Gastroesophageal sphincter (tissue), 3 donors: Measurements from ENCODE around the gene SH3GL3.

Source experiments
- EP300 ChIP-seq: sonication (generic); formaldehyde crosslinking; IDR thresholded peaks from one replicate; pipeline ENCODE4 v1.6.1; 2017; ENCODE audit warnings: antibody characterized with exemption, mild to moderate bottlenecking
- POLR2A ChIP-seq, 2 donors: fragments of 450-650 bp; IDR thresholded peaks; one replicate each; pipeline ENCODE4 v1.6.1; 2017; ENCODE audit warnings: antibody characterized with exemption in 2 of 2, mild to moderate bottlenecking in 2 of 2, moderate library complexity in 1 of 2
- POLR2AphosphoS5 ChIP-seq: sonication (generic); formaldehyde crosslinking; IDR thresholded peaks from one replicate; pipeline ENCODE4 v1.6.1; 2017; ENCODE audit warnings: antibody characterized with exemption
- TF ChIP-seq, protein P1 (sequence below), 4 experiments: fragments of 200-600 bp in 2 of 4; fragments of 450-650 bp in 2 of 4; sonication (generic) in 1 of 4; IDR thresholded peaks; one replicate each; pipeline ENCODE4 v1.5.1; 2017 to 2019; ENCODE audit warnings: antibody characterized with exemption in 4 of 4, mild to moderate bottlenecking in 2 of 4, moderate library complexity in 2 of 4

GRCh38 chr15:83462953-83463433 lies 15.9 kb downstream of the SH3GL3 start:
- TF ChIP-seq POLR2A (IDR thresholded peaks at IDR 0.05) (no peak), POLR2AphosphoS5 (no peak), EP300 (no peak)
- TF ChIP-seq, protein P1, sequence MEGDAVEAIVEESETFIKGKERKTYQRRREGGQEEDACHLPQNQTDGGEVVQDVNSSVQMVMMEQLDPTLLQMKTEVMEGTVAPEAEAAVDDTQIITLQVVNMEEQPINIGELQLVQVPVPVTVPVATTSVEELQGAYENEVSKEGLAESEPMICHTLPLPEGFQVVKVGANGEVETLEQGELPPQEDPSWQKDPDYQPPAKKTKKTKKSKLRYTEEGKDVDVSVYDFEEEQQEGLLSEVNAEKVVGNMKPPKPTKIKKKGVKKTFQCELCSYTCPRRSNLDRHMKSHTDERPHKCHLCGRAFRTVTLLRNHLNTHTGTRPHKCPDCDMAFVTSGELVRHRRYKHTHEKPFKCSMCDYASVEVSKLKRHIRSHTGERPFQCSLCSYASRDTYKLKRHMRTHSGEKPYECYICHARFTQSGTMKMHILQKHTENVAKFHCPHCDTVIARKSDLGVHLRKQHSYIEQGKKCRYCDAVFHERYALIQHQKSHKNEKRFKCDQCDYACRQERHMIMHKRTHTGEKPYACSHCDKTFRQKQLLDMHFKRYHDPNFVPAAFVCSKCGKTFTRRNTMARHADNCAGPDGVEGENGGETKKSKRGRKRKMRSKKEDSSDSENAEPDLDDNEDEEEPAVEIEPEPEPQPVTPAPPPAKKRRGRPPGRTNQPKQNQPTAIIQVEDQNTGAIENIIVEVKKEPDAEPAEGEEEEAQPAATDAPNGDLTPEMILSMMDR (IDR thresholded peaks at IDR 0.05): no peak
